PC-9 (cell line): ENCODE data around the gene GPR15LG. TPM values are rescaled to one million over a fixed set of nuclear protein-coding genes. Genes with fewer than 3 reads are reported as not detected.

ENCODE experiments used
- BruUV-seq: library from RNA; stranded (reverse); fragments of 400-500 nt; replicated peaks from 2 replicates; lab custom pipeline; 2021; lab: Mats Ljungman, UMichigan
- CTCF ChIA-PET: fragments of 300-600 bp; sonication (Branson Sonifier 250); formaldehyde crosslinking; loops from one replicate; lab custom pipeline; 2022; ENCODE audit warnings: antibody characterized with exemption; lab: Charles Lee
- POLR2A ChIA-PET: fragments of 300-600 bp; sonication (Branson Sonifier 250); formaldehyde crosslinking; loops from one replicate; lab custom pipeline; 2022; ENCODE audit warnings: antibody characterized with exemption; ENCODE audit not compliant: unreplicated experiment; lab: Charles Lee
- DNase-seq, 2 experiments: peaks; one replicate each; pipeline versions ENCODE4 v3.0.0 to v3.0.0-alpha.2; 2015 to 2022; ENCODE audit warnings: mixed read lengths in 1 of 2
- H2AFZ ChIP-seq: fragments of 200-600 bp; sonication (generic); 2 replicates; pipeline ENCODE4 v1.8.1; 2017; ENCODE audit warnings: antibody characterized with exemption
- H3F3A ChIP-seq: fragments of 200-600 bp; sonication (generic); 2 replicates; pipeline ENCODE4 v1.8.1; 2017; ENCODE audit warnings: antibody characterized with exemption, mild to moderate bottlenecking, low read depth; ENCODE audit not compliant: insufficient read depth
- H3K27ac ChIP-seq: fragments of 200-600 bp; sonication (generic); 2 replicates; pipeline ENCODE4 v1.6.1; 2016; ENCODE audit warnings: mixed run types
- H3K27me3 ChIP-seq: fragments of 200-600 bp; sonication (generic); 2 replicates; pipeline ENCODE4 v1.6.1; 2016; ENCODE audit warnings: low read depth, mixed run types; ENCODE audit not compliant: insufficient read depth
- H3K36me3 ChIP-seq: fragments of 200-600 bp; sonication (generic); 2 replicates; pipeline ENCODE4 v1.6.1; 2016; ENCODE audit warnings: low read depth, mixed run types
- H3K4me1 ChIP-seq: fragments of 200-600 bp; sonication (generic); replicated peaks from 2 replicates; pipeline ENCODE4 v1.6.1; 2016; ENCODE audit warnings: mixed run types; ENCODE audit not compliant: insufficient read depth
- H3K4me2 ChIP-seq: fragments of 200-600 bp; sonication (generic); 2 replicates; pipeline ENCODE4 v1.6.1; 2017; ENCODE audit warnings: mixed run types
- H3K4me3 ChIP-seq: fragments of 200-600 bp; sonication (generic); 2 replicates; pipeline ENCODE4 v1.6.1; 2016; ENCODE audit warnings: mixed run types
- H3K79me2 ChIP-seq: fragments of 200-600 bp; sonication (generic); 2 replicates; pipeline ENCODE4 v1.6.1; 2017; ENCODE audit warnings: low read depth, mixed run types
- H3K9me2 ChIP-seq: fragments of 200-600 bp; sonication (generic); 2 replicates; pipeline ENCODE4 v1.8.1; 2017; ENCODE audit warnings: mild to moderate bottlenecking; ENCODE audit not compliant: insufficient read depth
- H3K9me3 ChIP-seq: fragments of 200-600 bp; sonication (generic); 2 replicates; pipeline ENCODE4 v1.8.1; 2016; ENCODE audit warnings: low read depth; ENCODE audit not compliant: insufficient read depth
- H4K20me1 ChIP-seq: fragments of 200-600 bp; sonication (generic); 2 replicates; pipeline ENCODE4 v1.8.1; 2017; ENCODE audit not compliant: insufficient read depth
- CTCF ChIP-seq: fragments of 200-600 bp; sonication (generic); conservative IDR thresholded peaks from 2 replicates; pipeline ENCODE4 v1.6.1; 2017; ENCODE audit warnings: mixed run types, antibody characterized with exemption, mild to moderate bottlenecking, moderate library complexity
- EZH2 ChIP-seq: fragments of 200-600 bp; sonication (generic); IDR thresholded peaks from 2 replicates; pipeline ENCODE4 v1.8.0; 2017; ENCODE audit warnings: antibody characterized with exemption, low read depth
- intact Hi-C: fragments of 100-400 bp; cut with micrococcal nuclease; formaldehyde crosslinking; loops from one replicate; pipeline ENCODE4 v1.10.0; 2022; ENCODE audit not compliant: unreplicated experiment
- total RNA-seq: library from RNA; stranded (reverse); gene quantifications from 2 replicates; pipeline ENCODE4 v1.2.3, GENCODE V29; 2021

Gene GPR15LG
- total RNA-seq, 1 experiment from 2014 or later = not detected

GRCh38 chr10:84160663-84161362 is 12.8 kb upstream of the GPR15LG start:
- ChIA-PET CTCF (no interaction called here), POLR2A (interaction anchor here (0.6 kb wide), 1 partner anchor 90 kb away, joined by 11 read pairs; no protein-coding TSS in a partner anchor)
- no peaks in the 10 kb centered on the region for H3K9me3 ChIP-seq
- H3K4me2 ChIP-seq = no peak overlapping the region
- TF ChIP-seq EZH2 = no peak
- no peak for TF ChIP-seq CTCF
- H3K9me2 ChIP-seq = no peaks in the 10 kb centered on the region
- no TSS peak for BruUV-seq
- peaks cover 44% of the 10 kb centered on the region for H3K27me3 ChIP-seq
- no peak overlapping the region for H3K4me3 ChIP-seq
- H3K4me1 ChIP-seq = no peaks in the 10 kb centered on the region
- no peak overlapping the region for H2AFZ ChIP-seq
- no peak for DNase-seq
- no peaks in the 10 kb centered on the region; the same call in 1 of the 2 replicates for H4K20me1 ChIP-seq
- H3K27ac ChIP-seq = no peak overlapping the region
- intact Hi-C loops = no loop called here
- no peaks in the 10 kb centered on the region for H3K36me3 ChIP-seq
- peaks cover 10% of the 10 kb centered on the region; the same call in 1 of the 2 replicates for H3F3A ChIP-seq
- no peaks in the 10 kb centered on the region for H3K79me2 ChIP-seq

GRCh38 chr10:84163996-84164395 is 9.6 kb upstream of the GPR15LG start:
- Histone ChIP-seq H3K4me2 (no peak overlapping the region), H3K9me2 (no peaks in the 10 kb centered on the region), H3K27ac (no peak overlapping the region), H2AFZ (no peak overlapping the region), H3K27me3 (peaks cover 60% of the 10 kb centered on the region), H3K79me2 (no peaks in the 10 kb centered on the region), H3K9me3 (no peaks in the 10 kb centered on the region), H4K20me1 (no peaks in the 10 kb centered on the region), H3F3A (no peaks in the 10 kb centered on the region), H3K36me3 (no peaks in the 10 kb centered on the region), H3K4me3 (no peak overlapping the region), H3K4me1 (no peaks in the 10 kb centered on the region)
- no TSS peak for BruUV-seq
- no peak for TF ChIP-seq CTCF
- TF ChIP-seq EZH2 = no peak
- ChIA-PET POLR2A (no interaction called here), CTCF (no interaction called here)
- intact Hi-C loops = no loop called here
- DNase-seq = no peak

- no peak for DNase-seq
- TF ChIP-seq EZH2 (no peak), CTCF (no peak)
- H3K27me3 ChIP-seq = peaks cover 60% of the 10 kb centered on the region
- CTCF ChIA-PET = no interaction called here
- no TSS peak for BruUV-seq
- H3K79me2 ChIP-seq = no peaks in the 10 kb centered on the region
- POLR2A ChIA-PET = no interaction called here
- H3K9me2 ChIP-seq = no peaks in the 10 kb centered on the region
- no peaks in the 10 kb centered on the region for H4K20me1 ChIP-seq
- no peak overlapping the region for H3K4me2 ChIP-seq
- no peaks in the 10 kb centered on the region for H3K9me3 ChIP-seq
- H2AFZ ChIP-seq = no peak overlapping the region
- H3K36me3 ChIP-seq = no peaks in the 10 kb centered on the region
- no peak overlapping the region for H3K4me3 ChIP-seq
- no peaks in the 10 kb centered on the region for H3K4me1 ChIP-seq
- no peak overlapping the region for H3K27ac ChIP-seq
- intact Hi-C loops = no loop called here
- no peaks in the 10 kb centered on the region for H3F3A ChIP-seq
These were observed 9.2 kb upstream of the GPR15LG start for GRCh38 chr10:84164442-84164841.
